ENCODE measurements around the gene USP25.

Gene USP25

DNA sequence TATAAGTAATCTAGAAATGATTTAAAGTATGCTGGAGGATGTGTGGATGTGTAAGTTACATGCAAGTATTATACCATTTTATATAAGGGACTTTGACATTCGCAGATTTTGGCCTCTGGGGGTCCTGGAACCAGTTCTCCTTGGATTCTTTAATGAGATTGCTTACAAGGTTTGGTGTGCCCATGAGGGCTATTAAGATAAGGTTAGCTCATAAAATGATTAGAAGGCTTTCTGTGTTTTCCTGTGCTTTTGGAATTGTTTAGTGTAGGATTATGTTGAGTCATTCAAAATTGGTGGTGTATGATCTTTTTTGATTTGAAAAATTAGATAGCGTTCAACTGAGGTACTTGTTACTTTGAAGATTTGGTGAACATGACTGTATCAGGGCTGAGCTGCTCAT lies 5.6 kb downstream of the USP25 start (continued):
- TF ChIP-seq, protein P1, sequence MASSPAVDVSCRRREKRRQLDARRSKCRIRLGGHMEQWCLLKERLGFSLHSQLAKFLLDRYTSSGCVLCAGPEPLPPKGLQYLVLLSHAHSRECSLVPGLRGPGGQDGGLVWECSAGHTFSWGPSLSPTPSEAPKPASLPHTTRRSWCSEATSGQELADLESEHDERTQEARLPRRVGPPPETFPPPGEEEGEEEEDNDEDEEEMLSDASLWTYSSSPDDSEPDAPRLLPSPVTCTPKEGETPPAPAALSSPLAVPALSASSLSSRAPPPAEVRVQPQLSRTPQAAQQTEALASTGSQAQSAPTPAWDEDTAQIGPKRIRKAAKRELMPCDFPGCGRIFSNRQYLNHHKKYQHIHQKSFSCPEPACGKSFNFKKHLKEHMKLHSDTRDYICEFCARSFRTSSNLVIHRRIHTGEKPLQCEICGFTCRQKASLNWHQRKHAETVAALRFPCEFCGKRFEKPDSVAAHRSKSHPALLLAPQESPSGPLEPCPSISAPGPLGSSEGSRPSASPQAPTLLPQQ (tag by site-specific recombination; IDR thresholded peaks at IDR 0.05): no peak
- TF ChIP-seq ZNF350 (tag by site-specific recombination; IDR thresholded peaks at IDR 0.05) (0 out of 2 replicates have a peak, but pooled peaks have one; percentile 22), ZSCAN30 (tag by site-specific recombination; IDR thresholded peaks at IDR 0.05) (0 out of 2 replicates have a peak, but pooled peaks have one; percentile 31), KLF10 (tag by site-specific recombination; IDR thresholded peaks at IDR 0.05) (0 out of 2 replicates have a peak, but pooled peaks have one; percentile 30), ZNF37A (tag by site-specific recombination; IDR thresholded peaks at IDR 0.05) (no peak), EGR2 (tag by site-specific recombination; IDR thresholded peaks at IDR 0.05; ENCODE audit: low read depth) (no peak), ZNF660 (tag by site-specific recombination; IDR thresholded peaks at IDR 0.05) (no peak), ZNF664 (tag by site-specific recombination; IDR thresholded peaks at IDR 0.05) (peak; percentile 54; the same call in 1 of the 2 replicates), ZNF132 (tag by site-specific recombination; IDR thresholded peaks at IDR 0.05; ENCODE audit: borderline replicate concordance) (no peak), ZNF112 (tag by site-specific recombination; IDR thresholded peaks at IDR 0.05) (no peak), ZBTB7A (tag by site-specific recombination; IDR thresholded peaks at IDR 0.05; ENCODE audit: low read depth) (no peak)
- TF ChIP-seq, protein P2, sequence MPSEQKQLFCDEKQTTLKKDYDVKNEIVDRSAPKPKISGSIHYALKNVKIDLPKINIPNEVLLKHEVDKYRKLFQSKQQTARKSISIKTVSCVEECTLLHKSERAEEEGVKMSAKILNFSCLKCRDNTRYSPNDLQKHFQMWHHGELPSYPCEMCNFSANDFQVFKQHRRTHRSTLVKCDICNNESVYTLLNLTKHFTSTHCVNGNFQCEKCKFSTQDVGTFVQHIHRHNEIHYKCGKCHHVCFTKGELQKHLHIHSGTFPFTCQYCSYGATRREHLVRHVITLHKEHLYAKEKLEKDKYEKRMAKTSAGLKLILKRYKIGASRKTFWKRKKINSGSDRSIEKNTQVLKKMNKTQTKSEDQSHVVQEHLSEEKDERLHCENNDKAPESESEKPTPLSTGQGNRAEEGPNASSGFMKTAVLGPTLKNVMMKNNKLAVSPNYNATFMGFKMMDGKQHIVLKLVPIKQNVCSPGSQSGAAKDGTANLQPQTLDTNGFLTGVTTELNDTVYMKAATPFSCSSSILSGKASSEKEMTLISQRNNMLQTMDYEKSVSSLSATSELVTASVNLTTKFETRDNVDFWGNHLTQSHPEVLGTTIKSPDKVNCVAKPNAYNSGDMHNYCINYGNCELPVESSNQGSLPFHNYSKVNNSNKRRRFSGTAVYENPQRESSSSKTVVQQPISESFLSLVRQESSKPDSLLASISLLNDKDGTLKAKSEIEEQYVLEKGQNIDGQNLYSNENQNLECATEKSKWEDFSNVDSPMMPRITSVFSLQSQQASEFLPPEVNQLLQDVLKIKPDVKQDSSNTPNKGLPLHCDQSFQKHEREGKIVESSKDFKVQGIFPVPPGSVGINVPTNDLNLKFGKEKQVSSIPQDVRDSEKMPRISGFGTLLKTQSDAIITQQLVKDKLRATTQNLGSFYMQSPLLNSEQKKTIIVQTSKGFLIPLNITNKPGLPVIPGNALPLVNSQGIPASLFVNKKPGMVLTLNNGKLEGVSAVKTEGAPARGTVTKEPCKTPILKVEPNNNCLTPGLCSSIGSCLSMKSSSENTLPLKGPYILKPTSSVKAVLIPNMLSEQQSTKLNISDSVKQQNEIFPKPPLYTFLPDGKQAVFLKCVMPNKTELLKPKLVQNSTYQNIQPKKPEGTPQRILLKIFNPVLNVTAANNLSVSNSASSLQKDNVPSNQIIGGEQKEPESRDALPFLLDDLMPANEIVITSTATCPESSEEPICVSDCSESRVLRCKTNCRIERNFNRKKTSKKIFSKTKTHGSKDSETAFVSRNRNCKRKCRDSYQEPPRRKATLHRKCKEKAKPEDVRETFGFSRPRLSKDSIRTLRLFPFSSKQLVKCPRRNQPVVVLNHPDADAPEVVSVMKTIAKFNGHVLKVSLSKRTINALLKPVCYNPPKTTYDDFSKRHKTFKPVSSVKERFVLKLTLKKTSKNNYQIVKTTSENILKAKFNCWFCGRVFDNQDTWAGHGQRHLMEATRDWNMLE (tag by site-specific recombination; conservative IDR thresholded peaks at IDR 0.05; ENCODE audit: low read depth): no peak
- TF ChIP-seq, protein P3, sequence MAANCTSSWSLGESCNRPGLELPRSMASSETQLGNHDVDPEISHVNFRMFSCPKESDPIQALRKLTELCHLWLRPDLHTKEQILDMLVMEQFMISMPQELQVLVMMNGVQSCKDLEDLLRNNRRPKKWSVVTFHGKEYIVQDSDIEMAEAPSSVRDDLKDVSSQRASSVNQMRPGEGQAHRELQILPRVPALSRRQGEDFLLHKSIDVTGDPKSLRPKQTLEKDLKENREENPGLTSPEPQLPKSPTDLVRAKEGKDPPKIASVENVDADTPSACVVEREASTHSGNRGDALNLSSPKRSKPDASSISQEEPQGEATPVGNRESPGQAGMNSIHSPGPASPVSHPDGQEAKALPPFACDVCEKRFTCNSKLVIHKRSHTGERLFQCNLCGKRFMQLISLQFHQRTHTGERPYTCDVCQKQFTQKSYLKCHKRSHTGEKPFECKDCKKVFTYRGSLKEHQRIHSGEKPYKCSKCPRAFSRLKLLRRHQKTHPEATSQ (tag by site-specific recombination; IDR thresholded peaks at IDR 0.05): no peak
- TF ChIP-seq, protein P4, sequence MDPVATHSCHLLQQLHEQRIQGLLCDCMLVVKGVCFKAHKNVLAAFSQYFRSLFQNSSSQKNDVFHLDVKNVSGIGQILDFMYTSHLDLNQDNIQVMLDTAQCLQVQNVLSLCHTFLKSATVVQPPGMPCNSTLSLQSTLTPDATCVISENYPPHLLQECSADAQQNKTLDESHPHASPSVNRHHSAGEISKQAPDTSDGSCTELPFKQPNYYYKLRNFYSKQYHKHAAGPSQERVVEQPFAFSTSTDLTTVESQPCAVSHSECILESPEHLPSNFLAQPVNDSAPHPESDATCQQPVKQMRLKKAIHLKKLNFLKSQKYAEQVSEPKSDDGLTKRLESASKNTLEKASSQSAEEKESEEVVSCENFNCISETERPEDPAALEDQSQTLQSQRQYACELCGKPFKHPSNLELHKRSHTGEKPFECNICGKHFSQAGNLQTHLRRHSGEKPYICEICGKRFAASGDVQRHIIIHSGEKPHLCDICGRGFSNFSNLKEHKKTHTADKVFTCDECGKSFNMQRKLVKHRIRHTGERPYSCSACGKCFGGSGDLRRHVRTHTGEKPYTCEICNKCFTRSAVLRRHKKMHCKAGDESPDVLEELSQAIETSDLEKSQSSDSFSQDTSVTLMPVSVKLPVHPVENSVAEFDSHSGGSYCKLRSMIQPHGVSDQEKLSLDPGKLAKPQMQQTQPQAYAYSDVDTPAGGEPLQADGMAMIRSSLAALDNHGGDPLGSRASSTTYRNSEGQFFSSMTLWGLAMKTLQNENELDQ (tag by site-specific recombination; IDR thresholded peaks at IDR 0.05; ENCODE audit: low read depth): no peak
- TF ChIP-seq, protein P5, sequence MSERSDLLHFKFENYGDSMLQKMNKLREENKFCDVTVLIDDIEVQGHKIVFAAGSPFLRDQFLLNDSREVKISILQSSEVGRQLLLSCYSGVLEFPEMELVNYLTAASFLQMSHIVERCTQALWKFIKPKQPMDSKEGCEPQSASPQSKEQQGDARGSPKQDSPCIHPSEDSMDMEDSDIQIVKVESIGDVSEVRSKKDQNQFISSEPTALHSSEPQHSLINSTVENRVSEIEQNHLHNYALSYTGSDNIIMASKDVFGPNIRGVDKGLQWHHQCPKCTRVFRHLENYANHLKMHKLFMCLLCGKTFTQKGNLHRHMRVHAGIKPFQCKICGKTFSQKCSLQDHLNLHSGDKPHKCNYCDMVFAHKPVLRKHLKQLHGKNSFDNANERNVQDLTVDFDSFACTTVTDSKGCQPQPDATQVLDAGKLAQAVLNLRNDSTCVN (tag by site-specific recombination; optimal IDR thresholded peaks at IDR 0.05): no peak
- TF ChIP-seq, protein P6, sequence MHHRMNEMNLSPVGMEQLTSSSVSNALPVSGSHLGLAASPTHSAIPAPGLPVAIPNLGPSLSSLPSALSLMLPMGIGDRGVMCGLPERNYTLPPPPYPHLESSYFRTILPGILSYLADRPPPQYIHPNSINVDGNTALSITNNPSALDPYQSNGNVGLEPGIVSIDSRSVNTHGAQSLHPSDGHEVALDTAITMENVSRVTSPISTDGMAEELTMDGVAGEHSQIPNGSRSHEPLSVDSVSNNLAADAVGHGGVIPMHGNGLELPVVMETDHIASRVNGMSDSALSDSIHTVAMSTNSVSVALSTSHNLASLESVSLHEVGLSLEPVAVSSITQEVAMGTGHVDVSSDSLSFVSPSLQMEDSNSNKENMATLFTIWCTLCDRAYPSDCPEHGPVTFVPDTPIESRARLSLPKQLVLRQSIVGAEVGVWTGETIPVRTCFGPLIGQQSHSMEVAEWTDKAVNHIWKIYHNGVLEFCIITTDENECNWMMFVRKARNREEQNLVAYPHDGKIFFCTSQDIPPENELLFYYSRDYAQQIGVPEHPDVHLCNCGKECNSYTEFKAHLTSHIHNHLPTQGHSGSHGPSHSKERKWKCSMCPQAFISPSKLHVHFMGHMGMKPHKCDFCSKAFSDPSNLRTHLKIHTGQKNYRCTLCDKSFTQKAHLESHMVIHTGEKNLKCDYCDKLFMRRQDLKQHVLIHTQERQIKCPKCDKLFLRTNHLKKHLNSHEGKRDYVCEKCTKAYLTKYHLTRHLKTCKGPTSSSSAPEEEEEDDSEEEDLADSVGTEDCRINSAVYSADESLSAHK (tag by site-specific recombination; IDR thresholded peaks at IDR 0.05): peak; percentile 94
- TF ChIP-seq, protein P7, sequence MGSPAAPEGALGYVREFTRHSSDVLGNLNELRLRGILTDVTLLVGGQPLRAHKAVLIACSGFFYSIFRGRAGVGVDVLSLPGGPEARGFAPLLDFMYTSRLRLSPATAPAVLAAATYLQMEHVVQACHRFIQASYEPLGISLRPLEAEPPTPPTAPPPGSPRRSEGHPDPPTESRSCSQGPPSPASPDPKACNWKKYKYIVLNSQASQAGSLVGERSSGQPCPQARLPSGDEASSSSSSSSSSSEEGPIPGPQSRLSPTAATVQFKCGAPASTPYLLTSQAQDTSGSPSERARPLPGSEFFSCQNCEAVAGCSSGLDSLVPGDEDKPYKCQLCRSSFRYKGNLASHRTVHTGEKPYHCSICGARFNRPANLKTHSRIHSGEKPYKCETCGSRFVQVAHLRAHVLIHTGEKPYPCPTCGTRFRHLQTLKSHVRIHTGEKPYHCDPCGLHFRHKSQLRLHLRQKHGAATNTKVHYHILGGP (tag by site-specific recombination; IDR thresholded peaks at IDR 0.05): no peak
- TF ChIP-seq, protein P8, sequence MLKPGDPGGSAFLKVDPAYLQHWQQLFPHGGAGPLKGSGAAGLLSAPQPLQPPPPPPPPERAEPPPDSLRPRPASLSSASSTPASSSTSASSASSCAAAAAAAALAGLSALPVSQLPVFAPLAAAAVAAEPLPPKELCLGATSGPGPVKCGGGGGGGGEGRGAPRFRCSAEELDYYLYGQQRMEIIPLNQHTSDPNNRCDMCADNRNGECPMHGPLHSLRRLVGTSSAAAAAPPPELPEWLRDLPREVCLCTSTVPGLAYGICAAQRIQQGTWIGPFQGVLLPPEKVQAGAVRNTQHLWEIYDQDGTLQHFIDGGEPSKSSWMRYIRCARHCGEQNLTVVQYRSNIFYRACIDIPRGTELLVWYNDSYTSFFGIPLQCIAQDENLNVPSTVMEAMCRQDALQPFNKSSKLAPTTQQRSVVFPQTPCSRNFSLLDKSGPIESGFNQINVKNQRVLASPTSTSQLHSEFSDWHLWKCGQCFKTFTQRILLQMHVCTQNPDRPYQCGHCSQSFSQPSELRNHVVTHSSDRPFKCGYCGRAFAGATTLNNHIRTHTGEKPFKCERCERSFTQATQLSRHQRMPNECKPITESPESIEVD (tag by site-specific recombination; IDR thresholded peaks at IDR 0.05): peak; percentile 72

Data from HEK293 (cell line).